ENCODE results near the gene SCN2A.

The SCN2A gene

DNA sequence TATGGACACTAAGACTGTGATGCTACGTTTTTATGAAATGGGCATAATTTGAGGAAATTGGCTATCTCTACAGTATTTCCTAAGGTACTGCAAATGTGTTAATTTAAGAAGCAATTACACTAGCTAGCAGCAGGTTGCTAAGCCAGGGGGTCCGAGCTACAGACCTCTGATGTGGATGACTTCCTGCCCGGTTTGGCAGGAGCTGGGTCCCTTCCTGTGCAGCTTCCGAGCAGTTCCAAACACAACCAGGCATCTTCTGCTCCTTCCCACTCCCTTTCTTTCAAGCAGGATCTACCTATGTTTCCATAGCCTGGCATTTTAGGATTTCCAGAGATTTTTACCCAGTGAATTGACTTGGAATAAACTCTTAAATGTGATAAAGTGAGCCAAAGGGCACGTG, 55.7 kb downstream of the SCN2A start:
- in situ Hi-C loops (cut with HindIII; ENCODE audit: low sequenced_read_pairs), result no loop called here
- H3K4me3 ChIP-seq (ENCODE audit: low read depth, low read length), result no peak overlapping the region
- no peak for DNase-seq (ENCODE audit: low read depth)
- TF ChIP-seq, protein P1, sequence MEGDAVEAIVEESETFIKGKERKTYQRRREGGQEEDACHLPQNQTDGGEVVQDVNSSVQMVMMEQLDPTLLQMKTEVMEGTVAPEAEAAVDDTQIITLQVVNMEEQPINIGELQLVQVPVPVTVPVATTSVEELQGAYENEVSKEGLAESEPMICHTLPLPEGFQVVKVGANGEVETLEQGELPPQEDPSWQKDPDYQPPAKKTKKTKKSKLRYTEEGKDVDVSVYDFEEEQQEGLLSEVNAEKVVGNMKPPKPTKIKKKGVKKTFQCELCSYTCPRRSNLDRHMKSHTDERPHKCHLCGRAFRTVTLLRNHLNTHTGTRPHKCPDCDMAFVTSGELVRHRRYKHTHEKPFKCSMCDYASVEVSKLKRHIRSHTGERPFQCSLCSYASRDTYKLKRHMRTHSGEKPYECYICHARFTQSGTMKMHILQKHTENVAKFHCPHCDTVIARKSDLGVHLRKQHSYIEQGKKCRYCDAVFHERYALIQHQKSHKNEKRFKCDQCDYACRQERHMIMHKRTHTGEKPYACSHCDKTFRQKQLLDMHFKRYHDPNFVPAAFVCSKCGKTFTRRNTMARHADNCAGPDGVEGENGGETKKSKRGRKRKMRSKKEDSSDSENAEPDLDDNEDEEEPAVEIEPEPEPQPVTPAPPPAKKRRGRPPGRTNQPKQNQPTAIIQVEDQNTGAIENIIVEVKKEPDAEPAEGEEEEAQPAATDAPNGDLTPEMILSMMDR (IDR thresholded peaks at IDR 0.05; ENCODE audit: low read depth, low read length, missing control alignments), result no peak

- DNase-seq (ENCODE audit: low read depth), result no peak
- in situ Hi-C loops (cut with HindIII; ENCODE audit: low sequenced_read_pairs), result no loop called here
- H3K4me3 ChIP-seq (ENCODE audit: low read depth, low read length), result no peak overlapping the region
- TF ChIP-seq, protein P1 (IDR thresholded peaks at IDR 0.05; ENCODE audit: low read depth, low read length, missing control alignments), result no peak
Observed at GRCh38 chr2:165295643-165296042, 56.4 kb downstream of the SCN2A start.

DNA sequence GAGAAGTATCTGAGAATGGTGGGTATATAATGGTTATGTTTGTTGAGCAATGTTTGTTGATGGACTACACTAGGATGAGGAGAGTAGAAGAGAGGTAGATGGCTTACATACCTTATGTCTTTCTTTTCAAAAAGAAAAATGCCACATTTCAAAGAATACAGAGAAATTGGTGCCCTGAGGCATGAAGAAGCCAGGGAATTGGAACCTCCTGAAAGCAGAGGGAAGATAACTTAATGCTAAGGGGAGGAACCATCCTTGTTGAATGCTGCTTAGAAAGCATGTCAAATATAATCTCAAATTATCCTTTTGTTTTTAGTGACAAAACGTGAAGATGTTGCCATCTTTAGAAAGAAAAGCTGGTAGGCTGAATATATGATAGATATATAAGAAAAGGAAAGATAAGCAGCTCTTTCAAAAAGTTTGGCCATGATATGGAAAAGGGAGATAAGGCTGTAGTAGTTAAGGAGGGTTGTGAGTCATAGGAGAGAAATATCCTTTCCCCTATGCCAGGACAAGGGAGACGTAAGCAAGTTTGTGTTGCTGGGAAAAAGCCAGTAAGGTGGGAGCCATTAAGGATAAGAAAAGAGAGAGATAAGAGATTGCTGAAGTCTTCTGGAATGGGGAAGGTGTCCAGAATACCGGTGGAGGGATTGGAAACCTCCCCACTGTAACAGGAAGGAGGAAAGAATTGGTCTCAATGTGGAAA, 66.3 kb downstream of the SCN2A start:
- no peak for DNase-seq (ENCODE audit: low read depth)
- TF ChIP-seq, protein P1 (IDR thresholded peaks at IDR 0.05; ENCODE audit: low read depth, low read length, missing control alignments), result no peak
- H3K4me3 ChIP-seq (ENCODE audit: low read depth, low read length), result no peak overlapping the region
- in situ Hi-C loops (cut with HindIII; ENCODE audit: low sequenced_read_pairs), result no loop called here

GRCh38 chr2:165307317-165307716, 68.1 kb downstream of the SCN2A start:
- TF ChIP-seq, protein P1 (IDR thresholded peaks at IDR 0.05; ENCODE audit: low read depth, low read length, missing control alignments), result no peak
- in situ Hi-C loops (cut with HindIII; ENCODE audit: low sequenced_read_pairs), result no loop called here
- no peak overlapping the region for H3K4me3 ChIP-seq (ENCODE audit: low read depth, low read length)
- DNase-seq (ENCODE audit: low read depth), result no peak

DNA sequence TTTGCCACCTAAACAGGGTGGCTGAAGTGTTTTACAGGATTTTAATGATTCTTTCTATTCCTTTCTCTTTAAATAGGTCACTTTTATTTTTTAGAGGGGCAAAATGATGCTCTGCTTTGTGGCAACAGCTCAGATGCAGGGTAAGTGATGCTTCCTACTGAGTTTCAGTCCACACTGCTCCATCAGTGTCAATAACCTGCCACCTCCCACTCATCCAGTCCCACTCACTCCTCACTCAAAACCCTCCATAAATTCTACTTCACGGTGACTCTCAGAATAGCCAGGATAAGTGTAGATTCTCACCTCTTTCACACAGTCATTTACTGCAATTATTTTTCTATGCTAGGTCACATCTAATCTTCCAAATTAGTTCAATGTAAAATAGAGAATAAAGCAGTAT, 72.7 kb downstream of the SCN2A start:
- DNase-seq (ENCODE audit: low read depth), result no peak
- TF ChIP-seq, protein P1 (IDR thresholded peaks at IDR 0.05; ENCODE audit: low read depth, low read length, missing control alignments), result no peak
- no peak overlapping the region for H3K4me3 ChIP-seq (ENCODE audit: low read depth, low read length)
- in situ Hi-C loops (cut with HindIII; ENCODE audit: low sequenced_read_pairs), result no loop called here

GRCh38 chr2:165312999-165313398, 73.8 kb downstream of the SCN2A start:
- no peak for DNase-seq (ENCODE audit: low read depth)
- in situ Hi-C loops (cut with HindIII; ENCODE audit: low sequenced_read_pairs), result no loop called here
- no peak overlapping the region for H3K4me3 ChIP-seq (ENCODE audit: low read depth, low read length)
- TF ChIP-seq, protein P1 (IDR thresholded peaks at IDR 0.05; ENCODE audit: low read depth, low read length, missing control alignments), result no peak

Measured in astrocyte of the cerebellum (primary cell).